Measurements from ENCODE around the gene TNS1.

The TNS1 gene

GRCh38 chr2:217949447-217949846 is 53.3 kb downstream of the TNS1 start:
- DNase-seq (ENCODE audit: low read depth, low spot score): no peak

GRCh38 chr2:217948897-217949296 is 53.9 kb downstream of the TNS1 start:
- no peak for DNase-seq (ENCODE audit: low read depth, low spot score)

More at GRCh38 chr2:217949447-217949846, 53.3 kb downstream of the TNS1 start:
- H3K27ac ChIP-seq: no peak overlapping the region

DNA sequence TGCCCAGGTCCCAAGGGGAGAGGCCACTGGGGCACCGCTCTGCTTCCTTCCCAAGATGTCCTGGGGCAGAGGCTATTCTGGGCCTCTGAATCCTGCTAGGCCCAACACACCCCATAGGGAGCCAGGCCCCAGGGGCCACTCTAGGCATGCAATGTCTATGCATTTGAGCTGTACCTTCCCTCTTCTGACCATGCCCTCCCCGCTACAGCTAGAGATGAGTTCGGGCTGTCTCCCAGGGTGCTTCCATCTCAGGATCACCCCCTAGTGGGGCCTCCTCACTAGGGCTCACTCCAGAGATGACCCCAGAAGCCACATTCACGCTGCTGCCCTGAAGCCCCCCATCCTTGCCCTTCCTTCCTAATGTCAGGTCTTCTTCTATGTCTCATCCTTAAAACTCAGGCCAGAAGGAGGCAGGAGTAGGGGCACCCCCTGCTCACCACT is 54.4 kb downstream of the TNS1 start:
- no peak overlapping the region for H3K27ac ChIP-seq
- DNase-seq (ENCODE audit: low read depth, low spot score): no peak

More at GRCh38 chr2:217948897-217949296, 53.9 kb downstream of the TNS1 start:
- H3K27ac ChIP-seq: no peak overlapping the region

DNA sequence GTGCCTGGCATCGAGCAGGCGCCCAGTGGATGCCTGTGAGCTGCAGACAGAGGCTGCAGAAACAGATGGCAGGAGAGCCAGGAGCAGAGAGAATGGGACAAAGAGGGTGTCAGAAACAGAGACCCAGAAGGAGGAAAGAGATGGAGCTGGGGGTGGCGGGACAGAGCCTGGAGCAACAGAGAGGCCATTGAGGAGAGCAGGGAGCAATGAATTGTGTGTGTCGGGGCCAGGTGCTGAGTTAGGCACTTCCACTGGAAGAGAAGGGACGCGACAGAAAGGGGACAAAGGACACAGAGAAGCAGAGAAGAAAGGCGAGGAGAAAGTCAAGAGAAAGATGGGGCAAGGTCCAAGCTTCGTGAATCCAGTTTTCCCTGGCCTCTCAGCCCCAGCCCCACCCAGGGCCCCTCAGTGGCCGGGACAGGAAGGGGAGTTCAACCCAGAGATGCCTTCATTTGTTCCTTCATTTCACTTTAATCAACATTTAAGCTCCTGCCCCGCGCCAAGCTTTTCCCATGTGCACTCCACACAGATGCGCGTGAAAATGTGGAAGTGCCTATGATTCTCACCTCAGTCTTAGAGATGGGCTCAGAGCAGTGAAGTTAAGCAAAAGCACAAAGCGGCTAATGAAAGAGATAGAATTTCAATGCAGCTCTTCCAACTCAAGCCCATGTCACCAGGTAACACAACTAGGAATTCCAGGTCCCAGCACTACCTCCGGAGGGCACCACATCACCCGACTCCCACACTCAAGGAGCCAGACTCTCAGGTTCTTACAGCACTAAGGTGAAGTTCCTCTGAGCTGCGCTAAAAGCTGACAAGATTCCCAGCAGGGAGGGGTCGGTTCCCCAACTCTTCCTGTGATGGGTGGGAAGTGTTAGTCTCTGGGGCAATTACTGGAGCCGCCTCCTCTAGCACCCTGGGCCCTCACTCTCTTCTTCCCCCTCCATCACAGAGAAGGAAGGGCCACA is 55.1 kb downstream of the TNS1 start:
- H3K27ac ChIP-seq: no peak overlapping the region
- no peak for DNase-seq (ENCODE audit: low read depth, low spot score)

DNA sequence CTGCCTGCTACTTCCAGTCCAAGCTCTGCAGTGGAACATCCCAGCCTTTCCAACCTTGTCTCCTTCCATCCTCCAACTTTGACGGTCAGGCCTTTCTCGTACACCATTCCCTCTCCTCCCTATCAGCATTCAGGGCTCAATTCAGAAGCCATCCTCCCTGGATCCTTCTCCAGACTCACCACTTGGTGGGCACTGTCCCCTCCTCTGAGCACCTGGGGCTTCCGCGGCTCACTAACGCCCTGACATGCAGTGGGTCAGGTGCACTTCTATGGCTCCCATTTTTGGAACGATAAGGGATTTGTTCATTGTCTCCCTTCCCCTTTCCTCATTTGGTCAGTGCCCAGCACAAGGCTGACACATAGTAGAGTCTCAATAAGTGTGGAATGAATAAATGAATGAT is 56.7 kb downstream of the TNS1 start:
- DNase-seq (ENCODE audit: low read depth, low spot score): no peak
- no peak overlapping the region for H3K27ac ChIP-seq

DNA sequence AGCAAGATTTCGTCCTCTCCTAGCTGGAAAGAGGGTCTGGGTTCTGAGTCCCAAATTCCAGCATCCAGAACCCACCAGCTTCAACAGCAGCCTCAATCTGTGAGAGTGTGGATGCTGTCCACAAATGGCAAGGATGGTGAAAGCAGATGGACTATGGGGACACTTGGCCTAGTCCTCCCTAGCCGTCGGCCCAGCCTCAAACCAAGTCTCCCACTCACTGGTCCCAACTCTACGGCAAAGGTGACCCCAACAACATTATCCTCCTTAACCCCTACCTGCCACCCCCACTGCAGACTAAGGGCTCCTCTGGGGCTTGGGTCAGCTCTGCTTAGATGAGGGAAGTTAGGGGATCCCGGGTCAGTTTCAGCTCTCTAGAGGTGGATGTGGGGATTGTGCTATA is 57.3 kb downstream of the TNS1 start:
- H3K27ac ChIP-seq: no peak overlapping the region
- no peak for DNase-seq (ENCODE audit: low read depth, low spot score)

DNA sequence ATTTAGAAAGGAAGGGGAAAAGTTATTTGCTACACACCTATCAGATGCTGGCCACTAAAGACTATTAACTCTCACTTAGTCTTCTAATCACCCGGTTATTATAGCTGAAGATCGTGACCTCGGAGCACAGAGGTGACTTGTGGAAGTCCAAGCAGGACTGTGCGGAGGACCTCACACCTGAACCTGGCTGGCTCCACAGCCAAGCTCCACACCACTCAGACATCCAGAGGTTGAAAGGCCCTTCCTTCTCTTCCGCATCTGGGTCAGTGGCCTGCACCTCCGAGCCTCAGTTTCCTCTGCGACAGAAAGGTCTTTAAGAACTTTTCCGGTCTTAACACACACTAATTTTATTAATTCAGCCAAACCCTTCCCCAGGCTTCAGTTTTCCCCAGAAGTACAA is 57.9 kb downstream of the TNS1 start:
- no peak for DNase-seq (ENCODE audit: low read depth, low spot score)
- no peak overlapping the region for H3K27ac ChIP-seq

- no peak overlapping the region for H3K27ac ChIP-seq
- no peak for DNase-seq (ENCODE audit: low read depth, low spot score)
Measured at GRCh38 chr2:217944366-217944765, 58.4 kb downstream of the TNS1 start.

GRCh38 chr2:217943446-217944321 is 59.1 kb downstream of the TNS1 start:
- no peak for DNase-seq (ENCODE audit: low read depth, low spot score)
- H3K27ac ChIP-seq: no peak overlapping the region

DNA sequence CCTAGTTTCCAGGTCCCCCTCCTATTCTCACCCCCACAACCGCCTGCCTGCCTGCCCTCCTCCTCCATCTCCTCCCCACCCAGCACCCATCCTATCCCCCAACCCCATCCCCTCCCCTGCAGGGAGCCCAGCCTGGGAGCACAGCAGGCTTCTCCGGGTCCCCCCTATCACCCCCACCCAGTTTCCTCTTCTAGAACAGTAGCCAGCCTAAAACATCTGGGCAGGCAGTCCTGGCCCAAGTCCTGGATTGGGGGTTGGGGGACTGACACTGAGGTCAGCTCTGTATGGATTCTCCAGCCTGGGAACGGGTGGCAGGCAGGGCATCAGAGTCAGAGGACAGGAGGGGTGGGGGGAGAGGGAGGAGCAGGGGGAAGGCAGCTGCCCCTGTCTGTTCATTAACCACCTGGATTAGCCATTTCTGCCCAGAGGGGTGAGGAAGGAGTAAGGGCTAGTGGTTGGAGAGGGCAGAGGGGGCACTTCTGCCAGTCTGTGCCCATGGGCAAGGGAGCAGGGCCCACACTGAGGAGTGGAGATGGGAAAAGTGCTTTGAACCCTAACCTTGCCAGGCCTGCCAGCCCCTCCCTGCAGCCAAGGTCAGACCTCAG is 60.0 kb downstream of the TNS1 start:
- no peak for DNase-seq (ENCODE audit: low read depth, low spot score)
- no peak overlapping the region for H3K27ac ChIP-seq

- DNase-seq (ENCODE audit: low read depth, low spot score): no peak
- H3K27ac ChIP-seq: no peak overlapping the region
Measured at GRCh38 chr2:217941886-217942728, 60.7 kb downstream of the TNS1 start.

DNA sequence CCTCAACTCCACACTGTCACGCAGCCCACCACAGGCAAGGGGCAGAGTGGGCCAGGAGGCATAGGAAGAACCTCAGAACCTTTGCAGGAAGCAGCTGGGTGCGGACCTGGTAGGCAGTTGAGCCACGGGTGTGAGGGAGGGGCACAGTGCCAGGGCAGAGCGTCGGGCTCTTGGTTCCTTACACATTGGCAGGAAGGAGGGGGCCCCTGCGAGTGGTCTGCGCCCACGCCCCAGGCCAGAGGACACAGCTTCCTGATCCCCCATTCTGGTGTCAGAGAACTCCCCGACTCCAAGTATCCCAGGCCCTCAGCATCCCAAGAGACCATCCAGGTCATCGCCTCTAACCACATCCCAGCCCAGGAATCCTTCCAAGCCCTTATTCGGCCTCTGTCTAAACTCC is 61.5 kb downstream of the TNS1 start:
- no peak for DNase-seq (ENCODE audit: low read depth, low spot score)
- H3K27ac ChIP-seq: no peak overlapping the region

GRCh38 chr2:217940261-217941220 is 62.3 kb downstream of the TNS1 start:
- DNase-seq (ENCODE audit: low read depth, low spot score): no peak
- no peak overlapping the region for H3K27ac ChIP-seq

DNA sequence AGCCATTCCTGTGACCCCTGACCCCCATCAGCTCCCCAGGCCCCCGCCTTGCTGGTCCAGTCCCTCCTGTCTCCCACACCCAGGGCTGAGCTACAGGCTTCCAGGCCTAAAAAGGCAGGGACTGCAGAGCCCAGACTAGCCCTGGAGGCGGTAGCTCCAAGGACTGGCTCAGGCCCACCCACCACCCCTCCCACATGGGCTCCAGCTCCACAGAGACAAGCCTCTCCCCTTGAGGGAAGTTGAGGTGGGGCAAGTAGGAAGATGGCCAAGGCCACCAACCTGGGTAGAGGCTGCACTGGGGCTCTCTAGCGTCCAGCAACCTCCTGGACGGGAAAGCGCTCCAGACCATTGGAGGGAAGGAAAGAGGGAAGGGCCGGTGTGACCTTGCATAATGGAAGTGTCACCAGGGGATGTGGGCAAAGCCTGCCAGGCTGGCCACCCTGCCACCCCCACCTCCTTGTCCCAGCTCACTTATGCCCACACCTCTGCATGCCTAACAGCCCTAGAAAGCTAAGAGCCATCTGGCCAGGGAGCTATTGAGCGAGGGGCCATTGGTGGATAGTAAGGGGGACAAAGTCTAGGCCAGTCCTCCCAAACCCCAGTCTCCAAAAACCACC is 63.1 kb downstream of the TNS1 start:
- no peak overlapping the region for H3K27ac ChIP-seq
- DNase-seq (ENCODE audit: low read depth, low spot score): no peak

- no peak overlapping the region for H3K27ac ChIP-seq
- no peak for DNase-seq (ENCODE audit: low read depth, low spot score)
Measured at GRCh38 chr2:217939220-217939619, 63.6 kb downstream of the TNS1 start.

DNA sequence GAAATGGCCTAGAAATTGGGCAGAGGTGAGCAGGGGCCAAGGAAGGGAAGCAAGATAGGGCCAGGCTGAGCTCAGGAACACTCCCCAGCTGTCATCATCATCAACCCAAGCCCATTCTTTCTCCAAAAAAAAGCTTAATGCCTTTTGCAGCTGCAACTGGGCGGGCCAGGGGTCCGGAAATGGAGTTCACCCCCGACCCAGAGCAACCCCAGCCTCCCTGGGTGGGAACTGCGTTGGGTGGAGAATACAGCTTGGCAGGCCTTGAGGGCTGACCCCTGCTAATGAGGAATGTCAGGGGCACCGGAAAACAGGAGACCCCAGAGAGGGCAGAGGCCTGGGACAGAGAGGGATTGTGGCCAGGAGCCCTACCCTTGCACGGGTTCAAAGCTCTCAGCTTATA is 64.8 kb downstream of the TNS1 start:
- H3K27ac ChIP-seq: no peak overlapping the region
- no peak for DNase-seq (ENCODE audit: low read depth, low spot score)

GRCh38 chr2:217937446-217937845 is 65.3 kb downstream of the TNS1 start:
- DNase-seq (ENCODE audit: low read depth, low spot score): no peak
- H3K27ac ChIP-seq: no peak overlapping the region

DNA sequence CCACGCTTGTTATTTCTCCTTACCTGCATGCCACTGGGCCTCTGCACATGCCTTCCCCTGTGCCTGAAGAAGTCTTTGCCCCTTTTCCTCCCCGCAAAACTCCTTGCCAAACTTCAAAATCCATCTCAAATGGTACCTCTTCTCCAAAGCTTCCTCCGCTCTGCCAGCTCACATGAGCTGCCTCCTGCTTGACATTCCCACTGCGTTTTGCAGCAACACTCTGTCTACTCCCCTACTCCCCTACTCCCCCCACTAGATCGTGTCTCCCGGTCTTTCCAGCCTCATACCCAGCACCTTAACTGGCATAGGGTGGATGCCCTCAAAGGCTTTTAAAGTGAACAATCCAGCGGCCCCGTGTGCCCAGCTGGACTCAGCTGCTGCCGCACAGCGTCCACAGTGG is 65.8 kb downstream of the TNS1 start:
- no peak overlapping the region for H3K27ac ChIP-seq
- DNase-seq (ENCODE audit: low read depth, low spot score): no peak
